ENCODE data around the gene C9orf152. TPM values are rescaled to one million over a fixed set of nuclear protein-coding genes. Genes with fewer than 3 reads are reported as not detected.

Gene C9orf152
- total and polyA plus RNA-seq, 10 of the 15 experiments (the other 5 are each of a cell fraction or from before 2014, with no cell fraction given) = 0.04 TPM; not detected in 9

- TF ChIP-seq ZBTB40 (IDR thresholded peaks at IDR 0.05; ENCODE audit: borderline replicate concordance) = no peak
- no peak for TF ChIP-seq FOXM1 (IDR thresholded peaks at IDR 0.05; ENCODE audit: low read depth, low read length)
- TF ChIP-seq YBX1 (IDR thresholded peaks at IDR 0.05) = no peak
- no peak for TF ChIP-seq PRDM15 (CRISPR knock-in tag; IDR thresholded peaks at IDR 0.05)
- TF ChIP-seq LARP7 (IDR thresholded peaks at IDR 0.05) = no peak
- TF ChIP-seq PKNOX1 (IDR thresholded peaks at IDR 0.05) = no peak
- no peak for TF ChIP-seq ZNF592 (IDR thresholded peaks at IDR 0.05)
- TF ChIP-seq TBL1XR1 (IDR thresholded peaks at IDR 0.05; ENCODE audit: low read depth, low read length) = no peak
Measured at GRCh38 chr9:110208031-110208430, at the start of gene C9orf152 (continued).

Measured in GM12878 (cell line).